Motor neuron (in vitro differentiated cells): ENCODE data around the gene CDY2A. TPM values are rescaled to one million over a fixed set of nuclear protein-coding genes. Genes with fewer than 3 reads are reported as not detected.

Experiments used
- total RNA-seq, 8 experiments: library from RNA; unstranded; fragments of 300-600 nt; gene quantifications; 2 replicates each; pipeline versions ENCODE4 v1.2.3 to v1.2.4, GENCODE V29; 2022

The CDY2A gene
- total RNA-seq, 8 experiments from 2014 or later = not detected

Other genes with a start within 250 kb of the CDY2A start
- not detected for gene CDY2B, start 145.6 kb upstream of the CDY2A start, total RNA-seq